Stomach (tissue), 4 donors: ENCODE measurements around the gene SLC38A5.

ENCODE experiments used
- CTCF ChIP-seq, 7 experiments: fragments of 450-650 bp in 4 of 7; fragments of 200-600 bp in 3 of 7; sonication (generic) in 3 of 7; IDR thresholded peaks; one replicate each; pipeline ENCODE4 v1.5.1; 2016 to 2019; ENCODE audit warnings: antibody characterized with exemption in 7 of 7, control low read depth in 2 of 7, mild to moderate bottlenecking in 1 of 7
- POLR2A ChIP-seq, 4 donors: fragments of 450-650 bp; IDR thresholded peaks; one replicate each; pipeline ENCODE4 v1.6.1; 2016; ENCODE audit warnings: antibody characterized with exemption in 4 of 4, control low read depth in 2 of 4, mild to moderate bottlenecking in 1 of 4, moderate library complexity in 1 of 4

DNA sequence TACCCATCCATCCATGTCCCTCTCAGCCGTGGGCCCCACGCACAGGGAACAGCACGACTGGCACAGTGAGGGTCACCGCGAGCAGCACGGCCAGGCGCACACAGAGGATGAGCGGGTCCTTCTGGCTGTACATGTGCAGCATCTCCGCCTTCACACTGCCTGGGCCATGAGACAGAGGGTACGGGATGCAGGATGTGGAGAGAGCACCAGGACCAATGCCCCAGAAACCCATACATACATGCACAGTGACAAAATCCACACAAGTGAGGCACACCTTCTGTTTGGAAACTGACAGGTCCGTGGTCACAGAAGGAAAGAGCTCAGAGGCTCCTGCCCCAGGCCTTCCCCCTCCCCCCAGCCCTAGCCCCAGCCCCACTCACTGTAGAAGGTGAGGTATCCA lies 9.5 kb downstream of the SLC38A5 start:
- TF ChIP-seq CTCF (IDR thresholded peaks at IDR 0.05) (no peak), POLR2A (IDR thresholded peaks at IDR 0.05) (no peak)
